GM19468 (cell line): ENCODE measurements around the gene TRANK1.
"Not testable (repeated sequence)": the region's sequence is repeated elsewhere in the genome, so short reads cannot be mapped to it uniquely, and the experiment has no call there.

Experiments used
- ATAC-seq: cut with Tn5 transposase; IDR thresholded peaks from one replicate; pipeline ENCODE4 v1.9.1; 2021; ENCODE audit warnings: mild to moderate bottlenecking, moderate library complexity, moderate number of reproducible peaks; ENCODE audit not compliant: unreplicated experiment; ENCODE audit errors: extremely low read depth

TRANK1 gene

GRCh38 chr3:36944641-36945270, at the start of gene TRANK1:
TSS of gene TRANK1 (minus strand) at chr3:36945054. CDS start at chr3:36944809, 245 bp downstream.
- peak; percentile 38 for ATAC-seq

GRCh38 chr3:36993326-36994283, 48.8 kb upstream of the TRANK1 start, which contains the start of gene MLH1:
TSS of gene MLH1 (plus strand) at chr3:36993518. CDS start at chr3:36993548, 30 bp downstream.
- ATAC-seq, result peak; percentile 96

GRCh38 chr3:36992806-36993325, 48.0 kb upstream of the TRANK1 start, which contains the start of gene EPM2AIP1:
TSS of gene EPM2AIP1 (minus strand) at chr3:36993131. CDS start at chr3:36993077, 54 bp downstream.
- ATAC-seq, result peak; percentile 2

GRCh38 chr3:36991923-36992805, 47.3 kb upstream of the TRANK1 start:
- ATAC-seq, result no peak

- ATAC-seq, result no peak
Measured at GRCh38 chr3:36991147-36991546, 46.3 kb upstream of the TRANK1 start.

- ATAC-seq, result no peak
Measured at GRCh38 chr3:36989568-36989967, 44.7 kb upstream of the TRANK1 start.

GRCh38 chr3:36989005-36989404, 44.2 kb upstream of the TRANK1 start:
- ATAC-seq, result no peak

- ATAC-seq, result no peak
Measured at GRCh38 chr3:36988356-36988755, 43.5 kb upstream of the TRANK1 start.

GRCh38 chr3:36981006-36981405, 36.2 kb upstream of the TRANK1 start:
- no peak for ATAC-seq

- ATAC-seq, result no peak
Measured at GRCh38 chr3:36973139-36973538, 28.3 kb upstream of the TRANK1 start.

GRCh38 chr3:36972163-36972562, 27.3 kb upstream of the TRANK1 start:
- ATAC-seq, result no peak

GRCh38 chr3:36969540-36970432, 24.9 kb upstream of the TRANK1 start:
- peak; percentile 96 for ATAC-seq

- no peak for ATAC-seq
Measured at GRCh38 chr3:36969085-36969484, 24.2 kb upstream of the TRANK1 start.

GRCh38 chr3:36965440-36965839, 20.6 kb upstream of the TRANK1 start:
- ATAC-seq, result no peak

- peak; percentile 35 for ATAC-seq
Measured at GRCh38 chr3:36964817-36965216, 20.0 kb upstream of the TRANK1 start.

- no peak for ATAC-seq
Measured at GRCh38 chr3:36964331-36964730, 19.5 kb upstream of the TRANK1 start.

- not testable (repeated sequence) for ATAC-seq
Measured at GRCh38 chr3:36963008-36963407, 18.2 kb upstream of the TRANK1 start.

- no peak for ATAC-seq
Measured at GRCh38 chr3:36960502-36960901, 15.6 kb upstream of the TRANK1 start.

- no peak for ATAC-seq
Measured at GRCh38 chr3:36959821-36960220, 15.0 kb upstream of the TRANK1 start.
